SK-N-SH (cell line): ENCODE results near the gene CHTF18. TPM values are rescaled to one million over a fixed set of nuclear protein-coding genes. Genes with fewer than 3 reads are reported as not detected.

Experiments used
- CTCF ChIA-PET: fragments of 300-600, 350-600 bp; formaldehyde crosslinking; extraction: SDS; loops from one replicate; lab custom pipeline; 2021; lab: Yijun Ruan, JAX
- POLR2A ChIA-PET: fragments of 350-600 bp; sonication (Branson Sonifier 250); formaldehyde crosslinking; extraction: SDS; loops from one replicate; lab custom pipeline; 2020; ENCODE audit warnings: antibody characterized with exemption, inconsistent platforms; lab: Yijun Ruan, JAX
- DNase-seq: peaks from one replicate; pipeline ENCODE4 v3.0.0; 2012
- H2AFZ ChIP-seq: fragments of 200-600 bp; sonication (generic); 2 replicates; pipeline ENCODE4 v1.8.1; 2016; ENCODE audit warnings: antibody characterized with exemption, mild to moderate bottlenecking, low read depth
- H3F3A ChIP-seq: fragments of 200-600 bp; sonication (generic); replicated peaks from 2 replicates; pipeline ENCODE3; 2016; ENCODE audit warnings: antibody characterized with exemption, mild to moderate bottlenecking; ENCODE audit not compliant: insufficient read depth
- H3K27ac ChIP-seq, 2 experiments: fragments of 200-500 bp in 1 of 2; fragments of 200-600 bp in 1 of 2; sonication (Bioruptor generic) in 1 of 2; sonication (generic), shearing (Covaris generic) in 1 of 2; 2 replicates each; pipeline versions ENCODE4 v1.5.1 to v1.6.1; 2014 to 2016; ENCODE audit warnings: low read depth in 2 of 2, inconsistent platforms in 1 of 2, low read length in 1 of 2, mild to moderate bottlenecking in 1 of 2, mixed read lengths in 1 of 2
- H3K27me3 ChIP-seq: fragments of 200-600 bp; sonication (generic), shearing (Covaris generic); 2 replicates; pipeline ENCODE4 v1.6.1; 2016; ENCODE audit warnings: mixed run types; ENCODE audit not compliant: insufficient read depth
- H3K36me3 ChIP-seq, 2 experiments: fragments of 200-500 bp in 1 of 2; fragments of 200-600 bp in 1 of 2; sonication (Bioruptor generic) in 1 of 2; sonication (generic) in 1 of 2; replicated peaks in 1 of 2; 2 replicates each; pipeline versions ENCODE3 to v1.5.1; 2014 to 2016; ENCODE audit warnings: low read length in 1 of 2, mild to moderate bottlenecking in 1 of 2; ENCODE audit not compliant: insufficient read depth in 2 of 2, control insufficient read depth in 1 of 2
- H3K4me1 ChIP-seq, 2 experiments: fragments of 200-500 bp in 1 of 2; fragments of 200-600 bp in 1 of 2; sonication (Bioruptor generic) in 1 of 2; sonication (generic), shearing (Covaris generic) in 1 of 2; 2 replicates each; pipeline versions ENCODE4 v1.5.1 to v1.6.1; 2014 to 2016; ENCODE audit warnings: low read depth in 1 of 2, low read length in 1 of 2, mixed run types in 1 of 2; ENCODE audit not compliant: insufficient read depth in 2 of 2, control insufficient read depth in 1 of 2
- H3K4me2 ChIP-seq: fragments of 200-600 bp; sonication (generic), shearing (Covaris generic); 2 replicates; pipeline ENCODE4 v1.6.1; 2017; ENCODE audit warnings: mixed run types
- H3K4me3 ChIP-seq, 2 experiments: fragments of 200-500 bp in 1 of 2; fragments of 200-600 bp in 1 of 2; sonication (Bioruptor generic) in 1 of 2; sonication (generic), shearing (Covaris generic) in 1 of 2; 2 replicates each; pipeline versions ENCODE4 v1.5.1 to v1.8.1; 2014 to 2016; ENCODE audit warnings: low read depth in 2 of 2, inconsistent platforms in 1 of 2, low read length in 1 of 2, mild to moderate bottlenecking in 1 of 2, mixed read lengths in 1 of 2, moderate library complexity in 1 of 2
- H3K79me2 ChIP-seq: fragments of 200-600 bp; sonication (generic); 2 replicates; pipeline ENCODE4 v1.8.1; 2017; ENCODE audit warnings: mild to moderate bottlenecking; ENCODE audit not compliant: insufficient read depth
- H3K9ac ChIP-seq: fragments of 200-600 bp; sonication (generic); 2 replicates; pipeline ENCODE4 v1.6.1; 2017; ENCODE audit warnings: mixed run types
- H3K9me2 ChIP-seq: fragments of 200-600 bp; sonication (generic); 2 replicates; pipeline ENCODE4 v1.6.1; 2017; ENCODE audit warnings: mixed run types
- H3K9me3 ChIP-seq: fragments of 200-600 bp; sonication (generic); 2 replicates; pipeline ENCODE4 v1.6.1; 2017; ENCODE audit warnings: mixed run types, mild to moderate bottlenecking, moderate library complexity
- H4K20me1 ChIP-seq: fragments of 200-600 bp; sonication (generic); 2 replicates; pipeline ENCODE4 v1.6.1; 2017; ENCODE audit warnings: mild to moderate bottlenecking, mixed run types; ENCODE audit not compliant: insufficient read depth
- CHD2 ChIP-seq: fragments of 150-350 bp; IDR thresholded peaks from 2 replicates; pipeline ENCODE4 v1.6.1; 2018; ENCODE audit warnings: low read length; ENCODE audit not compliant: partially characterized antibody
- GATA2 ChIP-seq: sonication (generic); formaldehyde crosslinking; IDR thresholded peaks from 2 replicates; pipeline ENCODE4 v1.5.0; 2020; ENCODE audit warnings: mild to moderate bottlenecking, missing genetic modification reagents
- JUND ChIP-seq: IDR thresholded peaks from 2 replicates; pipeline ENCODE4 v1.4.0; 2012
- NFIC ChIP-seq: IDR thresholded peaks from 2 replicates; pipeline ENCODE4 v1.4.0; 2012; ENCODE audit warnings: borderline replicate concordance
- PBX3 ChIP-seq: IDR thresholded peaks from 2 replicates; pipeline ENCODE4; 2012
- POLR2AphosphoS5 ChIP-seq: IDR thresholded peaks from 2 replicates; pipeline ENCODE4 v1.6.1; 2012; ENCODE audit warnings: low read depth, low read length
- TAF1 ChIP-seq: IDR thresholded peaks from 2 replicates; pipeline ENCODE4 v1.6.1; 2012; ENCODE audit warnings: low read depth, mild to moderate bottlenecking, low read length, moderate library complexity, borderline replicate concordance
- TCF12 ChIP-seq: IDR thresholded peaks from 2 replicates; pipeline ENCODE4 v1.4.0; 2012
- WGBS: methylation state at CpG from one replicate; pipeline ENCODE4 v1.1.6; 2017; ENCODE audit warnings: low lambda C conversion rate; 5-methylcytosine and 5-hydroxymethylcytosine counted together
- polyA plus RNA-seq, 3 experiments: library from polyadenylated mRNA; depleted of rRNA; stranded (reverse); fragments of >200 nt; gene quantifications; 2 replicates each; pipeline ENCODE4 v1.2.3, GENCODE V29; 2012

Gene CHTF18
- polyA plus RNA-seq, 1 of the 3 experiments (the other 2 are of a cell fraction): 17.7 TPM

- ChIA-PET POLR2A (interaction anchor here (1.0 to 2.2 kb wide), 3 partner anchors 47 to 79 kb away, joined by 3 to 18 read pairs (median 4); partner anchors contain the start of genes ANTKMT and CIAO3), CTCF (interaction anchor here (1.1 to 8.9 kb wide), 4 partner anchors 67 to 268 kb away, joined by 4 to 127 read pairs (median 38); partner anchors contain the start of genes ANTKMT and METRN)
- no peak overlapping the region for H2AFZ ChIP-seq
- no peaks in the 10 kb centered on the region for H3K9me2 ChIP-seq
- peak overlapping the region; percentile 83 for H3K9ac ChIP-seq
- 0 out of 2 replicates have a peak, but pooled peaks cover 8% of the 10 kb centered on the region for H3K27me3 ChIP-seq
- H3K9me3 ChIP-seq: no peaks in the 10 kb centered on the region
- H3K27ac ChIP-seq: peak overlapping the region in 1 of 2 experiments; percentile 76; a peak in 2 of 4 replicates
- peaks cover 0 to 27% of the 10 kb centered on the region in 2 experiments; a peak in 1 of 4 replicates for H3K4me1 ChIP-seq
- peak overlapping the region; percentile 84 to 91 for H3K4me3 ChIP-seq
- peaks cover 31% of the 10 kb centered on the region for H3K79me2 ChIP-seq
- H3F3A ChIP-seq: no peaks in the 10 kb centered on the region
- no peak for DNase-seq
- H4K20me1 ChIP-seq: peaks cover 23% of the 10 kb centered on the region; the same call in 1 of the 2 replicates
- TF ChIP-seq NFIC: no peak
- no peak for TF ChIP-seq TAF1
- TF ChIP-seq CHD2: no peak
- no peak for TF ChIP-seq PBX3
- no peak for TF ChIP-seq TCF12
- peak overlapping the region; percentile 100 for H3K4me2 ChIP-seq
- peaks cover 0 to 16% of the 10 kb centered on the region in 2 experiments for H3K36me3 ChIP-seq
- 82% methylated on average over 14 of the region's 47 CpGs for whole genome bisulfite sequencing
Measured at GRCh38 chr16:787321-787966, 976 bp upstream of the CHTF18 start.

- H3K27me3 ChIP-seq: 0 out of 2 replicates have a peak, but pooled peaks cover 3% of the 10 kb centered on the region
- no peaks in the 10 kb centered on the region for H3K9me2 ChIP-seq
- POLR2A ChIA-PET: interaction anchor here (0.9 to 2.2 kb wide), 4 partner anchors 47 to 431 kb away, joined by 3 to 18 read pairs (median 4); partner anchors contain the start of genes ANTKMT and CIAO3
- no peaks in the 10 kb centered on the region for H3F3A ChIP-seq
- H3K36me3 ChIP-seq: peaks cover 0 to 16% of the 10 kb centered on the region in 2 experiments
- peak within 1 kb of the TSS; percentile 83 for H3K9ac ChIP-seq
- CTCF ChIA-PET: interaction anchor here (0.9 to 8.9 kb wide), 3 partner anchors 73 to 78 kb away, joined by 3 to 127 read pairs (median 41); partner anchors contain the start of gene METRN
- peaks cover 31% of the 10 kb centered on the region for H3K79me2 ChIP-seq
- peak within 1 kb of the TSS in 1 of 2 experiments; percentile 76; a peak in 2 of 4 replicates for H3K27ac ChIP-seq
- WGBS: 7% methylated on average over 6 of the region's 45 CpGs
- peaks cover 0 to 23% of the 10 kb centered on the region in 2 experiments; a peak in 1 of 4 replicates for H3K4me1 ChIP-seq
- no peaks in the 10 kb centered on the region for H3K9me3 ChIP-seq
- H3K4me3 ChIP-seq: peak within 1 kb of the TSS; percentile 84 to 91
- peaks cover 23% of the 10 kb centered on the region; the same call in 1 of the 2 replicates for H4K20me1 ChIP-seq
- DNase-seq: no peak
- TF ChIP-seq JUND (no peak), GATA2 (no peak), POLR2AphosphoS5 (peak; percentile 67; the same call in 1 of the 2 replicates)
- H2AFZ ChIP-seq: peak within 1 kb of the TSS; percentile 83
- H3K4me2 ChIP-seq: peak within 1 kb of the TSS; percentile 100
Measured at GRCh38 chr16:787978-788398, 432 bp upstream of the CHTF18 start, which contains the start of gene RPUSD1. TSS of gene RPUSD1 (minus strand) at chr16:788381. CDS start at chr16:787737, 644 bp downstream.
